Stimulated activated CD8-positive, alpha-beta memory T cell treated with anti-CD3 and anti-CD28 coated beads, Interleukin-7, amount 100 ng/mL, for 24 hours (primary cell): ENCODE results near the gene KRT83.

Experiments
- DNase-seq: peaks from one replicate; pipeline ENCODE4 v3.0.0-alpha.2; 2020; ENCODE audit warnings: low read depth

The KRT83 gene

GRCh38 chr12:52320784-52321400 lies at the start of gene KRT83:
KRT83 (minus strand) TSS chr12:52321398; CDS start chr12:52321335, 63 bp downstream.
- DNase-seq = no peak

GRCh38 chr12:52369809-52370208 lies 48.6 kb upstream of the KRT83 start:
- DNase-seq = no peak

GRCh38 chr12:52369211-52369610 lies 48.0 kb upstream of the KRT83 start:
- no peak for DNase-seq

- DNase-seq = no peak
These were observed 47.3 kb upstream of the KRT83 start for GRCh38 chr12:52368508-52368907.

GRCh38 chr12:52367876-52368275 lies 46.7 kb upstream of the KRT83 start:
- no peak for DNase-seq

- DNase-seq = no peak
These were observed 45.7 kb upstream of the KRT83 start, which contains the start of gene KRT85 for GRCh38 chr12:52366738-52367485. KRT85 (minus strand) TSS chr12:52367481; CDS start chr12:52367405, 76 bp downstream.

- no peak for DNase-seq
These were observed 43.8 kb upstream of the KRT83 start for GRCh38 chr12:52364901-52365489.

GRCh38 chr12:52364061-52364460 lies 42.9 kb upstream of the KRT83 start:
- no peak for DNase-seq

- no peak for DNase-seq
These were observed 42.0 kb upstream of the KRT83 start for GRCh38 chr12:52363111-52363679.

GRCh38 chr12:52362118-52362726 lies 41.0 kb upstream of the KRT83 start:
- DNase-seq = no peak

GRCh38 chr12:52361553-52361952 lies 40.4 kb upstream of the KRT83 start:
- DNase-seq = no peak

GRCh38 chr12:52360663-52361271 lies 39.6 kb upstream of the KRT83 start:
- DNase-seq = no peak

GRCh38 chr12:52360106-52360662 lies 39.0 kb upstream of the KRT83 start:
- DNase-seq = no peak

GRCh38 chr12:52359621-52360061 lies 38.4 kb upstream of the KRT83 start:
- no peak for DNase-seq

GRCh38 chr12:52358575-52359350 lies 37.6 kb upstream of the KRT83 start:
- DNase-seq = no peak

GRCh38 chr12:52356762-52357580 lies 35.8 kb upstream of the KRT83 start:
- no peak for DNase-seq

GRCh38 chr12:52356031-52356761 lies 35.0 kb upstream of the KRT83 start:
- DNase-seq = no peak

- no peak for DNase-seq
These were observed 34.0 kb upstream of the KRT83 start for GRCh38 chr12:52355176-52355575.

GRCh38 chr12:52354200-52354599 lies 33.0 kb upstream of the KRT83 start:
- DNase-seq = no peak
